GM12875 (cell line): ENCODE results near the gene ZG16.
A peak's percentile ranks its signal among the peaks of the same experiment; 100 is the strongest.

ENCODE experiments used
- H3K4me3 ChIP-seq: one replicate; pipeline ENCODE4 v1.5.1; 2011; ENCODE audit warnings: low read depth, low read length, control low read depth
- CTCF ChIP-seq: IDR thresholded peaks from 2 replicates; pipeline ENCODE4 v1.5.1; 2011; ENCODE audit warnings: low read depth, mild to moderate bottlenecking, control low read depth, inconsistent platforms, low read length, moderate library complexity, borderline replicate concordance; ENCODE audit not compliant: insufficient read depth

ZG16 gene

GRCh38 chr16:29809850-29810698, 32.0 kb downstream of the ZG16 start:
- H3K4me3 ChIP-seq: no peak overlapping the region
- TF ChIP-seq CTCF: no peak

GRCh38 chr16:29810699-29811169, 32.7 kb downstream of the ZG16 start:
- H3K4me3 ChIP-seq: no peak overlapping the region
- no peak for TF ChIP-seq CTCF

- peak overlapping the region; percentile 45 for H3K4me3 ChIP-seq
- no peak for TF ChIP-seq CTCF
Measured at GRCh38 chr16:29811170-29811895, 33.3 kb downstream of the ZG16 start.

GRCh38 chr16:29811896-29812665, 34.0 kb downstream of the ZG16 start, which contains the start of gene PRRT2:
Gene PRRT2 (plus strand): TSS chr16:29812193. CDS start chr16:29813055, 862 bp downstream.
- TF ChIP-seq CTCF: no peak

GRCh38 chr16:29812754-29813643, 34.9 kb downstream of the ZG16 start:
- TF ChIP-seq CTCF: no peak
- no peak overlapping the region for H3K4me3 ChIP-seq

More at GRCh38 chr16:29811896-29812665, 34.0 kb downstream of the ZG16 start, which contains the start of gene PRRT2:
- peak within 1 kb of the TSS; percentile 45 for H3K4me3 ChIP-seq
